DMS79 treated with DMSO at 0.1 percent for 48 hours (cell line): ENCODE results near the gene PLEKHA8.
A peak's percentile ranks its signal among the peaks of the same experiment; 100 is the strongest.

Experiments used
- DNase-seq: peaks from one replicate; lab custom pipeline; 2025; lab: John Stamatoyannopoulos, UW

The PLEKHA8 gene

GRCh38 chr7:30028216-30028748, at the start of gene PLEKHA8:
PLEKHA8 (plus strand) TSS chr7:30028412; CDS start chr7:30028763, 351 bp downstream.
- DNase-seq, result peak; percentile 88

GRCh38 chr7:29980151-29980550, 48.1 kb upstream of the PLEKHA8 start:
- DNase-seq, result no peak

GRCh38 chr7:29987083-29987482, 41.1 kb upstream of the PLEKHA8 start:
- no peak for DNase-seq

- peak; percentile 26 for DNase-seq
Observed at GRCh38 chr7:29987811-29988317, 40.3 kb upstream of the PLEKHA8 start.

GRCh38 chr7:29988424-29989256, 39.6 kb upstream of the PLEKHA8 start:
- peak; percentile 50 for DNase-seq

GRCh38 chr7:29989257-29989995, 38.8 kb upstream of the PLEKHA8 start, which contains the start of gene SCRN1:
SCRN1 (minus strand) TSS chr7:29989801; CDS start chr7:29969067, 20,734 bp downstream.
- peak; percentile 30 for DNase-seq

GRCh38 chr7:29990931-29991330, 37.3 kb upstream of the PLEKHA8 start:
- DNase-seq, result no peak

- no peak for DNase-seq
Observed at GRCh38 chr7:29991937-29992336, 36.3 kb upstream of the PLEKHA8 start.

DNA sequence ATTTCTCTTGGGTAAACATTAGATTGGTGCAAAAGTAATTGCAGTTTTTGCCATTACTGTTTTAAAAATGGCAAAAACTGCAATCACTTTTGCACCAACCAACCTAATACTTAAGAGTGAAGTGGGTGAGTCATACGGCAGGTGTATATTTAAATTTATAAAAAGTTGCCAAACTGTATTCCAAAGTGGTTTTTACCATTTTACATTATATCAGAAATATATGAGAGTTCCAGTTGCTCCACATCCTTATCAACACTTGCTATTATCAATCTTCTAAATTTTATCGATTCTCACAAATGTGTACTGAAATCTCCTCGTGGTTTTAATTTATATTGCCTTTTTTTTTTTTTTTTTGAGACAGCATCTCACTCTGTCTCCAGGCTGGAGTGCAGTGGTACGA, 35.1 kb upstream of the PLEKHA8 start:
- no peak for DNase-seq

GRCh38 chr7:29995652-29996051, 32.6 kb upstream of the PLEKHA8 start:
- DNase-seq, result no peak

DNA sequence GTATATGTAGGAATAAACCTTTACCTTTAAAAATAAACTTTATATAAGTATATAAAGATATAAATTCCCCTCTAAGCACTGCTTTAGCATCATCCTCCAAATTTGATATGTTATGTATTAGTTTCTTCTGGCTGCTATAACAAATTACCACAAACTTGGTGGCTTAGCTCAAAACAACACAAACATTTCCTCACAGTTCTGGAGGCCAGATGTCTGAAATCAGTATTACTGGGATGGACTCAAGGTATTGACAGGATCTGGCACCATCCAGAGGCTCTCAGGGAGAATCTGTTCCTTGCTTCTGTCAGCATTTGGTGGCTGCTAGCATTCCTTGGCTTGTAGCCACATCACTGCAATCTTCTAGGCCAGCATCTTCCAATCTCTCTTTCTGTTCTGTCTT, 31.9 kb upstream of the PLEKHA8 start:
- no peak for DNase-seq

GRCh38 chr7:29998489-29998888, 29.7 kb upstream of the PLEKHA8 start:
- no peak for DNase-seq

GRCh38 chr7:30001998-30002397, 26.2 kb upstream of the PLEKHA8 start:
- peak; percentile 59 for DNase-seq

- DNase-seq, result no peak
Observed at GRCh38 chr7:30003098-30003497, 25.1 kb upstream of the PLEKHA8 start.

DNA sequence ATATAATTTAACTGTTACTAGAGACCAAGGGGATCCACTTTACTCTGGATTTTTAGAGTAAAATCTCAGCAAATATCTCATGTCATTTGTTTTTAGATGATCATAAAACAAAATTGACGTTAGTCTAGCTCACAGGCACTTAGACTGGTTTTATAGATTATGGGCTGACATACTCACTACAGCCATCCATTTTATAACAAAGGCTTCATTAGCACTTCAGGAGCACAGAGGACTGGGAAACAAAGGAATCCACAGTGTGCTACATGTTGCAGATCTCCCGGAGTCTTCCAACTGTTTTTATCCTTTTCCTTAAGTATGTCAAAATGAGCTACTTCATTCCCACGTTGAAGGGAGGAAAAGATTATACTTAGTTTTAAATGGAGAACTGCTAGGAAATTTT, 22.7 kb upstream of the PLEKHA8 start:
- DNase-seq, result no peak

GRCh38 chr7:30010021-30010420, 18.2 kb upstream of the PLEKHA8 start:
- no peak for DNase-seq

- DNase-seq, result no peak
Observed at GRCh38 chr7:30012757-30013156, 15.5 kb upstream of the PLEKHA8 start.

DNA sequence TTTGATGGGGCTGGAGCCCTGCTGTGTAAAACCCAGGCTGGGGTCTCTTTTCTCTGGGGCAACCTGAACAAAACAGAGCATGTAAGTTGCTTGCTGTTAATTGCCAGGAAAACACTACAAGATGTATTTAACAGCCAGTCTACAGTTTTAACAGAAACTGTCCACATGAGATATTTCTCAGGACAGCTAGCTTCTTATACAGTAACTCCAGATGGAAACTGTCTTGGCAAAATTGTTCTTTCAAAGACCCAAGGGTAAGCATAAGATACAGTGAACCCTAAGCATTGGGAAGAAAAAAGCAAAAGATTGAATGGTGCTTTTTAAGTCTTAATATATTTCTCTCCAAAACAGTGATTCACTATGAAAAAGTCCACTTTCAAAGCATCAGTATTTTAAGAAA, 9.8 kb upstream of the PLEKHA8 start:
- DNase-seq, result no peak

- DNase-seq, result no peak
Observed at GRCh38 chr7:30019387-30019786, 8.8 kb upstream of the PLEKHA8 start.

DNA sequence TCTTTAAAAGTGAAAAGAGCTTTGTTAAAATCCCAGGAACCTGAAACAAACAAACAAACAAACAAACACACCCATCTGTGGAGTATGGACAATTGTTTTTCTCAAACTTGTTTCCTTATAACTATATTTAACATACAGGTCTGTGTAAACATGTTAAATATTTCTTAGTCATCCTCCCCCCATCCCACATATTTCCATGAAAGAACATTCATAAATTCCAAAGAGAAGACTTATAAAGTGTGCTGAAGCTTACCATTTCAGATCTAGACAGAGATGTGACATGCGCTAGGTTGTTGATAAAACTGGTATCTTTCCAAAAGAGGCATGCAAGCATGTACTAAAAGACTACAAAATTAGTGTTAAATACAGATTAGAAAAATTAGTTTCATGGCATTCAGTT, 8.3 kb upstream of the PLEKHA8 start:
- DNase-seq, result no peak

DNA sequence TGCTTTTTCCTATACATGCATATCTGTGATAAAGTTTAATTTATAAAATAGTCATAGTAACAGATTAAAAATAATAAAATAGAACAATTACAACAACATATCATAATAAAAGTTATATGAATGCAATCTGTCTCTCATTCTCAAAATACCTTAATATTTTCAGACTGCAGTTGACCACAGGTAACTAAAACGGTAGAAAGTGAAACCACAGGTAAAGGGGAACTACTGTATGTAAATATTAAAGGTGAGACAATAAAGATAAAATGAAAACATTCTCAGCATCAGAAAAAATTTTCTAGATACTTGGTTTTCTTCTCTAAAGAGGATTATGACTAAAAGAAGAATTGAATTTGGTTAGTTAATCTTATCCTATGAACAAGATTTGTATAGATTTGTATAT, 7.7 kb upstream of the PLEKHA8 start:
- DNase-seq, result no peak

DNA sequence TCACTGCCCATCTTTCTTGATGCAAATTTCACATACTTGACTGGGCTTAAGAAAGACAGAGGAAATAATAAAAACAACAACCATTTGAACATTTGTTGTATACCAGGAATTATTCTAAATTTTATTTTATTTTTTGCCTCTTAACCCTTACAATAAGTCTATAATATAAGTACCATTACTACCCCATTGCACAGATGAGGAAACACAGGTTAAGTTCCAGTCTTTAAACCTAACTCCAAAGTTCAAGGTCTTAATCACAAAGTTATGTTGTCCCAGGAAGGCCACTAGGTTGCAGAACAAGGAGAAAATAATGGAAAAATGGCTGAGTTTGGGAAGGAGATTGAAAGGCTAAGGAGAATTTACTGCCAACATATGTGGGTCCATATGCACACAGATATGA, 5.2 kb upstream of the PLEKHA8 start:
- no peak for DNase-seq

- no peak for DNase-seq
Observed at GRCh38 chr7:30023524-30023923, 4.7 kb upstream of the PLEKHA8 start.
